ENCODE measurements around the gene DHCR24.

Gene DHCR24

GRCh38 chr1:54825696-54826095, 61.3 kb downstream of the DHCR24 start:
- no peak for DNase-seq (ENCODE audit: insufficient read length, low spot score)
- FAIRE-seq = no peak

GRCh38 chr1:54823670-54824069, 63.3 kb downstream of the DHCR24 start:
- DNase-seq (ENCODE audit: insufficient read length, low spot score) (no peak), FAIRE-seq (no peak)

GRCh38 chr1:54819733-54820132, 67.3 kb downstream of the DHCR24 start:
- FAIRE-seq = no peak
- DNase-seq (ENCODE audit: insufficient read length, low spot score) = no peak

- FAIRE-seq = no peak
- no peak for DNase-seq (ENCODE audit: insufficient read length, low spot score)
Measured at GRCh38 chr1:54819195-54819536, 67.8 kb downstream of the DHCR24 start.

- FAIRE-seq (no peak), DNase-seq (ENCODE audit: insufficient read length, low spot score) (no peak)
Measured at GRCh38 chr1:54818461-54819194, 68.4 kb downstream of the DHCR24 start.

- DNase-seq (ENCODE audit: insufficient read length, low spot score) (no peak), FAIRE-seq (no peak)
Measured at GRCh38 chr1:54816951-54817350, 70.0 kb downstream of the DHCR24 start.

GRCh38 chr1:54816130-54816529, 70.9 kb downstream of the DHCR24 start:
- FAIRE-seq = no peak
- DNase-seq (ENCODE audit: insufficient read length, low spot score) = no peak

GRCh38 chr1:54815086-54815876, 71.7 kb downstream of the DHCR24 start:
- no peak for FAIRE-seq
- DNase-seq (ENCODE audit: insufficient read length, low spot score) = no peak

- FAIRE-seq (no peak), DNase-seq (ENCODE audit: insufficient read length, low spot score) (no peak)
Measured at GRCh38 chr1:54814571-54814970, 72.4 kb downstream of the DHCR24 start.

GRCh38 chr1:54814126-54814498, 72.9 kb downstream of the DHCR24 start:
- FAIRE-seq (no peak), DNase-seq (ENCODE audit: insufficient read length, low spot score) (no peak)

GRCh38 chr1:54813485-54814125, 73.4 kb downstream of the DHCR24 start:
- FAIRE-seq (no peak), DNase-seq (ENCODE audit: insufficient read length, low spot score) (no peak)

GRCh38 chr1:54812801-54813484, 74.1 kb downstream of the DHCR24 start:
- FAIRE-seq = no peak
- no peak for DNase-seq (ENCODE audit: insufficient read length, low spot score)

- FAIRE-seq (no peak), DNase-seq (ENCODE audit: insufficient read length, low spot score) (no peak)
Measured at GRCh38 chr1:54811739-54812655, 75.0 kb downstream of the DHCR24 start.

GRCh38 chr1:54811066-54811465, 75.9 kb downstream of the DHCR24 start:
- FAIRE-seq (no peak), DNase-seq (ENCODE audit: insufficient read length, low spot score) (no peak)

- DNase-seq (ENCODE audit: insufficient read length, low spot score) = peak; percentile 79
- peak; percentile 78 for FAIRE-seq
Measured at GRCh38 chr1:54810153-54810942, 76.6 kb downstream of the DHCR24 start.

- no peak for DNase-seq (ENCODE audit: insufficient read length, low spot score)
- no peak for FAIRE-seq
Measured at GRCh38 chr1:54809496-54810074, 77.4 kb downstream of the DHCR24 start.

GRCh38 chr1:54808443-54809207, 78.4 kb downstream of the DHCR24 start:
- FAIRE-seq = no peak
- DNase-seq (ENCODE audit: insufficient read length, low spot score) = no peak

- FAIRE-seq = no peak
- DNase-seq (ENCODE audit: insufficient read length, low spot score) = no peak
Measured at GRCh38 chr1:54807756-54808155, 79.2 kb downstream of the DHCR24 start.
